GM18868 (cell line): ENCODE data around the gene MANBA.

Experiments used
- ATAC-seq: cut with Tn5 transposase; IDR thresholded peaks from one replicate; pipeline ENCODE4 v1.9.1; 2021; ENCODE audit warnings: mild to moderate bottlenecking, moderate library complexity; ENCODE audit not compliant: unreplicated experiment

The MANBA gene

DNA sequence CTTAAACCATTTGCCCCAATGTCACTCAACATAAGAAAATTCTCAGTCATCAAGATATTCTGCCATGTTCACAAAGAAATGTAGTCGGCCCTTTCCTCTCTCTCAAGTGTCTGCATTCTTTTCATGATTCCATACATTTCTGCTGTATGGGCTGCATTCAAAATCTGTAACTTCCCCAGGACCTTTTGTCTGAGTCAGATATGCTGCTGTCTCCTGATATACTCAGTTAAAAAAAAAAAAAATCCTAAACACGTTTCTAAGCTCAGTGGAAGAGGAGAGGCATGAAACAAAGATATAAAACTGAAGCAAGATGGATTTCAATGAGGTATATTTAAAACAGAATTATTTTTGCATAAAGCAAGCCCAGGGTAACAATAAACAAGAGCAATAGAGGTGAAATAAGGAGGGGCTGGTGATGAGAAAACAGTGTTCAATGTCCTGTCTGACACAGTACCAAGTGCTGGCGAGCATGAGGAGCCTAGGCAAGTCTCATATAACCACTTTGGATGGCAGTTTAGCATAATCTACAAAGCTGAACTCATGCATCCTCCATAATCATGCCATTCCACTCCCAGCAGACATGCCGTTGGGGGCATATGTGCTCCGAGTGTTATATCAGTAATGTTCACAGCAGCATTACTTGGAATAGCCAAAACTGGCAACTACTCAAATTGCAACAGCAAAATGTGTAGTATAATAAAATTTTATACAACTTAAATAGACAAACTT, 76.7 kb downstream of the MANBA start:
- ATAC-seq: no peak

DNA sequence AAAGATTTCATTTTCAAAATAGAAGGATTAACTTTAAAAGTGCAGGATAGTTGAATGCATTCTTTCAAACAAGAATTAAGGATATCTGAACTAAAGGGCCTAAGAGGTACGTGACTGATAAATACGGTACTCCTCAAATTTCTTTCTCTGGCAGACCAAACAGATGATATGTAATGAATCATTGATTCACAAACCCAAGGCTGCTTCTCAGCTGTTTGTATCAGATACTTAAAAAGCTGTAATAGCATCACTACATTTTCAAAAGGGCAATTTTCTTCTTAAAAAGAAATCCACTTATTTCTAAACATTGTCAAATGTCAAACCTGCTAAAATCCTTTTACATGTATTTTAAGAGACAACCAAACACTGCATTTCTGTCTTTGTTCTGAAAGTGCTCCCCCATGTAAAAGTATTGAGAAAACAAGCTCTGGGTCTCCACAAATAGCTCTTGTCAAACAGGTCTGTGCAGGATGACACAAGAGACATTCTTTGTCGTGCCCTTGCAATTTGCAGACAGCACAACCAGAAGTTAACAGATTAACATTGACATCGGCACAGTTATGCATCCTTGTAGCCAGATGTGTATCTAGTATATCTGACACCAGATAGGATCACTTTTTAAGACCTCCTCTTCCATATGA, 82.0 kb downstream of the MANBA start:
- ATAC-seq: no peak

- ATAC-seq: no peak
Measured at GRCh38 chr4:102678107-102678506, 82.7 kb downstream of the MANBA start.

GRCh38 chr4:102675141-102675540, 85.6 kb downstream of the MANBA start:
- no peak for ATAC-seq

DNA sequence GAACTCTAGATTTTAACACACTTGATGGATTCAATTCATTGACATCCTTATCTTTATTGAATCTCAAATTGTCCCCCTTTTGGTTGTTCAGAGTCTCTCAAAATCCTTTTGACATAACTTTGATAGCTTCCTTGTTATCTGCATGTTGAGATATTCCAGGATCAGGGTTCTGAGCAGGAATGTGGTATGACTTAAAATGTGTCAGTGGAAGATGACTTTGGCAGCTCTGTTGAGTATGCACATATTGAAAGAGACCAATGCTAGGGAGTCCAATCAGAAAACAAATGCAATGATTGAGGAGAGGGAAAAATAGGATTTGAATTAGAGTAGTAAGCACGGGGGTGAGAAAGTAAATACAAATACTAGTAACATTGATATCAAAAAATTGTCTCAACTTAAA, 93.8 kb downstream of the MANBA start:
- ATAC-seq: no peak

DNA sequence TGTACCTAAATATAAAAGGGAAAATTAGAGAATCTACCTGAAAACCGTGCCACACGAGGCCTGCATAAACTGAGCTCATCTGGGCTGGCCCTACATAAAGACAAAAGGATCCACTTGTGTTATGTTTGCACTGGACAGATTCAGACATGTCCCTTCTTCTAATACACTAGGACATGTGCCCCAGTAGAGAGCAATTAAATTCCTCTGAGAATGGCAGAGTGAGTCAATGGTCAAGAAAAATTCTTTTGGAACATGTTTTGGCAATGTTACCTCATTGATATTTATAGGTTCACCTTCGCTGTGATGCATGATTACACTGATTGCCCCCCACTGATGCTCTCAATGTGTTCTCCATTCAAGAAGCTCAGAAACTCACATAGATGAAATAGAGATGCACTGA, 95.2 kb downstream of the MANBA start:
- no peak for ATAC-seq

DNA sequence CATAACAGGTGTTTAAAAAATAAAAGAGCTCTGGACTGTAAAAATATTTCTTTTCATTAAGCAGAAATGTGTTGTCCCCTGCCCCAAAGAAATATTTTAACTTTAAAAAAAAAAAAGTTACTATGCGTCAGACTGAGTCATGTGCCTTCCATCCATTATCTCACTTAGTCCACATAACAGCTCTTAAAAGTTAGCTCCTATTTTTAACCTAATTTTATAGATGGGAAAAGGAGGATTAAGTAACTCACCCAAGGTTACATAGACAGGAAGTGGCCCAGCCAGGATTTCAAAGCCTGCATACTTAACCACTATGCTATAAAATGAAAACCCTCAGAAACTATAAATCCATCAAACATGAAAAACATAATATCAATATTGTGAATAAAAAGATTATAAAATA, 97.7 kb downstream of the MANBA start:
- ATAC-seq: no peak

DNA sequence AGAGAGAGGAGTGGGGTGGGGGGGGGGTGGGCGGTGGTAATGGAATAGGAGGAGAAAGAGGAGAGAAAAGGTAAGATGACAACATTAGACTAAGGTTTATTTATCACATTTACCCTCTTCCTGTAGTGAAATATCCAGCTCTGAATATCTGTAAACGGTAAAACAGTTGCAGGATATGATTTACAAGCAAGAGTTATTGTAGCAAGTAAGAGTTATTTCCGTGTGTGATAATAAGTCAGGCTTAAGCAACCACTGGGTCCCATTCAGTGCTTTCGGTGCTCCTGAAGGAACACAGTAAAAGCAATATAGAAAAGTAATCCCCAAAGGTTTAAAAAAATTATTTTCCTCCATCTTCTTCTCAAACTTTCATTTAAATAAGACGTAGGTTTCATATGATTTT, 103.6 kb downstream of the MANBA start:
- ATAC-seq: no peak

DNA sequence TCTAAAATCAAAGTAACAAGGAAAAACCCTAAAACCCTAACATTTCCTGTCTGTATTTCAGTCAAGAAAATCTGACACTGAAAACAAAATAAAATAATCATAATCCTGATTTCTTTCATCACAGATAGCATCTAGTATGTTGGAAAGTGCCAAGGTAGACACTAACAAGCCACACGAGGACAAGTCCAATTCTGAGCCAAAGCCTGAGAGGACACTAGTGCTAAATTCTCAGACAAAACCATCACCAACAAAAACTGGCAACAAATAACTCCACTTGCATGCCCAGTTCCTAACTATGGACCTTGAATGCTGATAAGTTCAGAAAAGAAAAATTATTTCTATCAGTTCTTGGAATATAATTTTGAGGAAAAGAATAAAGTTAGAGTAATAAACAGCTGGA, 113.7 kb downstream of the MANBA start:
- no peak for ATAC-seq

DNA sequence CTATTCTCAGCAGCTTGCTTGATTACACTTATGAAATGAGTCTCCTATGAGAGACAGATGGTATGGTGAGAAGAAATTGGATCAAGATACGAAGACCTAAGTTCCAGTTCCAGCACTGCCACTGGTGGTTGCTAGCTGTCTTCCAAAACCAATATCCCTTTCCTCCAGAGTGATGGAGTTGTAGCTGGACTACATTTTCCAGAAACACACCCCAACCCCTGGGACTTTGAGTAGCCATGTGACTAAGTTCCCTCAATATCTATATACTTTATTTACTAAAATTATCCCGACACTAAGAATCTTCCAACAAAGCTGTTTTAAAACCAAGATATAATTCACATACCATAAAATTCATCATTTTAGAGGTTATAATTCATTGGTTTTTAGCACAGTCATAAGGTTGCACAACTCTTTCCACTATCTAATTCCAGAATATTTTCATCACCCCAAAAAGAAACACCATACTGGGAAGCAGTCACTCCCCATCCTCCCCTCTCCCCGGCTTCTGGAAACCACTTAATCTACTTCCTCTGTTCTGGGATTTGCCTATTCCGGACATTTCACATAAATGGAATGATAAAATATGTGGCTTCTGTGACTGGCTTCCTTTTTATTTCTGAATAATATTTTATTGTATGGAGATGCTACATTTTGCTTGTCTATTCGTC, 118.0 kb downstream of the MANBA start:
- ATAC-seq: no peak

DNA sequence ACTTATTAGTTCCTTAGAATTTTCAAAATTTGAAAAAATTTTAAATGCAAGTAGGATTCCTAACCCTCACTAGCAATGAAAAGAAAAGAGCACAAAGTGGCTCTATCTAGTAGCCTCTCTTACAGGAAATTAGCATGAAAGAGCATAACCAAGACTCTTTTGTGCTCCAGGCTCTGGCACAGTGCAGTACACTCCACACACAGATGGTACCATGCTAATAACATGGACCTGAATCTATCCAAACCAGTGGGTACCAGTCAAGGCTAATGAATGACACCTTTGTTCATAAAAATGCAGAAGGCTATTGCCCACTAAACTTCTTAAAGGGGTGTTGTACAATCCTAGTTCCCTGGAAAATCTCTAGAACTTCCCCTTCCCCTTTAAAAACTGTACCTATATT, 119.0 kb downstream of the MANBA start:
- ATAC-seq: no peak

- ATAC-seq: no peak
Measured at GRCh38 chr4:102640669-102641068, 120.1 kb downstream of the MANBA start.

DNA sequence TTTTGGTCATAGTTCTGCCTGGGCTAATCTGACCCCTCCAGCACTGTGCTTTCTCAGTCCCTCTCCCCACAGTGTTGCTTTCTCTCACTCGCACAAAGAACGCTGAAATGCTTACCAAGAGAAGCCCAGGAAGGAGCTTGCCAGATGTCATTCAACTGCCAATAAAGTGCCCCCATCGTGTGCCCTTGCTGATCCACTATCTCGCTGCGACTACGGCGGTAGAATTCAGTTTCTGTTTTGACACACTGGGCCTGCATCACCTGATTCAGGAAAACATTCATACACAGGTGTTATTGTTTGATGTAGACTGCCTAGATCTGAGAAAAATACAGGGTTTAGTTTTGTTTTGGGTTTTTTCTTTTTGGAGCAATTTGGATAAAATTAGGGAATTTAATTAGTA, 121.2 kb downstream of the MANBA start:
- ATAC-seq: no peak

DNA sequence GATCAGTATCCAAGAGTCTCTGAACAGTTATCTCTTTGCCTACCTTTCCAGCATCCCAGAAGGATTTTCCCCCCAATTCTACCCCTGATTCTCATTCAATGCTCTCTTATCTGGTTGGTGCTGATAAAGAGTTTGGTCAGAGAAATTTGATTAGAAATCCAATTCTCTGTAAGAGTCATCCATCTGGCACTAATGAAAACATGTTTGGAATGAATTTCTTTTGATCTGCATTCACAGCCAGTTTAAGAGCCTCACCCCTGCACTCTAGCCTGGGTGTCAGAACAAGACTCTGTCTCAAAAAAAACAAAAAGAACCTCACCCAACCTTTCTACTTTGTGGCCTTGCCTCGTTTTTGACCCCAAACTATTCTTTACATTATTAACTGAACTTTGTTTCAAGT, 122.1 kb downstream of the MANBA start:
- no peak for ATAC-seq

- ATAC-seq: no peak
Measured at GRCh38 chr4:102637391-102637790, 123.4 kb downstream of the MANBA start.

DNA sequence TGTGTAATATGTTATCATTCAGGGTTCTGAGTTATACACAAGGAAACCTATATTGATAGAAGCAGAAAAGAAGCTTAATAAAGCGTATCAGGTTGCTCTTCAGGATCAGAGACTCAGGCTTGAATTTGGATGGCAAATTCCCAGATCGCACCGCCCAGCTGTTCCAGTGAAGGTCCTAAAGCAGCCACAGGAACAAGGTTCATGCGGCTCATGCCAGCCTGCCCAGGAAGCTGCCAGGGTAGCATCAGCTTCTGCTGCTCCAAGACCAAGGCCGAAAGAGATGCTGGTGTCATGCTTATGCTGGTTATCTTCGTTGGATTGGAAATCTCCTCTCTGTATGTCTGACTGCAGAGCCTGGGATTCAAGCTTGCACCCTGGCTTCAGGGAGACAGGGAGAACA, 127.7 kb downstream of the MANBA start:
- ATAC-seq: no peak

DNA sequence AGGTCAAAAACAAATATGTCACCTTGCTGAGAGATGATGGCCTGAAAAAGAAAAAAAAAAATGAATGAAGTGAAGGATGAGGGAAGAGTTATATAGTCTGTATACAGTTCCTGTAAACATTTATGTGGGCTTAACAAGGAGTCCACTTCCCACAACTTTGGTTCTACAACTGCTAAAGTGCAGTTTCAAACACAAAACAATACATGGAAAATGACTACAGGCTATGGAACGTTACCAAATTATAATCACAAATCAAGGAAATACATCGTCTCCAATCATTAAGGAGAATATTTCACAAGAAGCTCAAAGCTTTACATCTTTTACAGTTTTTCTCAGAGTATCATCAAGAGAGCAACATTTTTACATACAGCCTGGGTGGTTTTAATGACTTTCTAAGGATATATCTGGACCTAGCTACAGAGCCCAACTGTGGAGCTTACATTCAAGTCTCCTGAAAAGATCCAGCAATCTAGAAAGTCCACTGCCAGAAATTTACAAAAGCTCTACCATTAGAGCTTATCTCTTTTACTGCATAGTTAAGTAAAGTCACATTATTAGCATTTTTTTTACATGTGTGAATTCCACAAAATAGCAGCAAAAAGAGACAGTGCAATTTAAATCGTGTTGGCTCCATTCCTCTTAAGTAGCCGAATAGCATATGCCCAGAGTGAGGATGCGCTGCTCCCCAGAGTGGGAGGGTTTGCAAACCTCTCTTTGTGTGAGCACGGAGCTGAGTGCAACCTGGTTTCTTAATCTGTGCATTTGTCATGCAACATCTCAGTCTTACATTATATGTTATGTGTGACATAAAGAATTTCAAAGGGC, 128.3 kb downstream of the MANBA start:
- no peak for ATAC-seq

DNA sequence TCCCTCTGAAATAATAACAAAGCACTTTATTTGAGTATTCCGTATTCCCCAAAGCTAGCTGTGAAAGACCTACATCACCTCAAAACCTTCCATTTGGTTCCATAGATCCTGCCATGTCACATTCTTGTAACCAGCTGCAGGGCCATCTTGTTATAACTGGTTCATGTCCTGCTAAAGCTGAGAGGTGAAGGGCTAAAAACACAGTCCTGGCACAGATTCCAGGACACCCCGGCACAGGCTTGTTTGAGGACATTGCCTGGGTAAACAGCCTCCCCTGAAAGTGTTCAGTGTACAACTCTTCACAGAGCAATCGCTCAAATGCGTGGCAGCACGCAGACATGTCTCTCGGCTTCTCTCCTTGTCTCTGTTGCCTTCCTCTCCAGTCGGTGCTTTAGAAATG, 129.2 kb downstream of the MANBA start:
- ATAC-seq: no peak

- no peak for ATAC-seq
Measured at GRCh38 chr4:102629673-102630072, 131.1 kb downstream of the MANBA start.

GRCh38 chr4:102627831-102628523, 132.8 kb downstream of the MANBA start:
- peak; percentile 69 for ATAC-seq
